ENCODE data around the gene SUFU.

SUFU gene

GRCh38 chr10:102552533-102552932 lies 48.8 kb downstream of the SUFU start:
- DNase-seq: no peak

GRCh38 chr10:102553771-102554170 lies 50.0 kb downstream of the SUFU start:
- DNase-seq: no peak

- DNase-seq: no peak
These were observed 50.8 kb downstream of the SUFU start for GRCh38 chr10:102554531-102554930.

GRCh38 chr10:102555781-102556328 lies 52.1 kb downstream of the SUFU start:
- peak; percentile 74 for DNase-seq

GRCh38 chr10:102557569-102557968 lies 53.8 kb downstream of the SUFU start:
- no peak for DNase-seq

- no peak for DNase-seq
These were observed 56.0 kb downstream of the SUFU start for GRCh38 chr10:102559764-102560163.

- DNase-seq: no peak
These were observed 60.5 kb downstream of the SUFU start for GRCh38 chr10:102564209-102564834.

GRCh38 chr10:102565793-102566192 lies 62.0 kb downstream of the SUFU start:
- DNase-seq: no peak

GRCh38 chr10:102578782-102579181 lies 75.0 kb downstream of the SUFU start:
- DNase-seq: no peak

- no peak for DNase-seq
These were observed 75.6 kb downstream of the SUFU start for GRCh38 chr10:102579328-102579727.

GRCh38 chr10:102580230-102580629 lies 76.5 kb downstream of the SUFU start:
- DNase-seq: peak; percentile 12

GRCh38 chr10:102581401-102581800 lies 77.6 kb downstream of the SUFU start:
- no peak for DNase-seq

- DNase-seq: no peak
These were observed 78.3 kb downstream of the SUFU start for GRCh38 chr10:102581981-102582580.

GRCh38 chr10:102583435-102584417 lies 80.0 kb downstream of the SUFU start:
- DNase-seq: peak; percentile 86

- no peak for DNase-seq
These were observed 81.3 kb downstream of the SUFU start for GRCh38 chr10:102585026-102585425.

- DNase-seq: no peak
These were observed 83.1 kb downstream of the SUFU start for GRCh38 chr10:102586858-102587257.

- no peak for DNase-seq
These were observed 85.1 kb downstream of the SUFU start for GRCh38 chr10:102588875-102589274.

- peak; percentile 83 for DNase-seq
These were observed 89.5 kb downstream of the SUFU start for GRCh38 chr10:102593074-102593803.

- peak; percentile 27 for DNase-seq
These were observed 90.0 kb downstream of the SUFU start for GRCh38 chr10:102593804-102594079.

GRCh38 chr10:102595293-102595692 lies 91.5 kb downstream of the SUFU start:
- DNase-seq: no peak

- DNase-seq: no peak
These were observed 92.1 kb downstream of the SUFU start for GRCh38 chr10:102595897-102596296.

- peak; percentile 65 for DNase-seq
These were observed 92.8 kb downstream of the SUFU start for GRCh38 chr10:102596506-102596971.
